Neutrophil (primary cell): ENCODE data around the gene CNTN4.

Experiments used
- H3K27ac ChIP-seq: fragments of 200-600 bp; sonication (generic); 2 replicates; pipeline ENCODE4 v1.5.1; 2016; ENCODE audit warnings: mild to moderate bottlenecking, moderate library complexity
- H3K27me3 ChIP-seq: fragments of 200-600 bp; sonication (generic); 2 replicates; pipeline ENCODE4 v1.6.0; 2016; ENCODE audit warnings: mild to moderate bottlenecking
- H3K36me3 ChIP-seq: fragments of 200-600 bp; sonication (generic); 2 replicates; pipeline ENCODE4 v1.5.1; 2017
- H3K4me1 ChIP-seq, 2 experiments: fragments of 200-600 bp in 1 of 2; sonication (generic) in 1 of 2; 1 replicate in 1 of 2; 2 replicates in 1 of 2; pipeline versions ENCODE4 v1.5.1 to v1.6.1; 2013 to 2016; ENCODE audit warnings: low read depth in 1 of 2, low read length in 1 of 2, mild to moderate bottlenecking in 1 of 2, moderate library complexity in 1 of 2; ENCODE audit not compliant: control insufficient read depth in 1 of 2, insufficient read depth in 1 of 2
- H3K4me3 ChIP-seq, 2 experiments: fragments of 200-600 bp in 1 of 2; sonication (generic) in 1 of 2; 1 replicate in 1 of 2; 2 replicates in 1 of 2; pipeline ENCODE4 v1.5.1; 2013 to 2016; ENCODE audit warnings: low read depth in 1 of 2, low read length in 1 of 2, mild to moderate bottlenecking in 1 of 2, moderate library complexity in 1 of 2
- H3K9me3 ChIP-seq: fragments of 200-600 bp; sonication (generic); 2 replicates; pipeline ENCODE4 v1.5.1; 2016
- TF ChIP-seq, protein P1 (sequence below): fragments of 200-600 bp; sonication (generic); IDR thresholded peaks from 2 replicates; pipeline ENCODE4 v1.5.1; 2016; ENCODE audit warnings: antibody characterized with exemption

The CNTN4 gene

DNA sequence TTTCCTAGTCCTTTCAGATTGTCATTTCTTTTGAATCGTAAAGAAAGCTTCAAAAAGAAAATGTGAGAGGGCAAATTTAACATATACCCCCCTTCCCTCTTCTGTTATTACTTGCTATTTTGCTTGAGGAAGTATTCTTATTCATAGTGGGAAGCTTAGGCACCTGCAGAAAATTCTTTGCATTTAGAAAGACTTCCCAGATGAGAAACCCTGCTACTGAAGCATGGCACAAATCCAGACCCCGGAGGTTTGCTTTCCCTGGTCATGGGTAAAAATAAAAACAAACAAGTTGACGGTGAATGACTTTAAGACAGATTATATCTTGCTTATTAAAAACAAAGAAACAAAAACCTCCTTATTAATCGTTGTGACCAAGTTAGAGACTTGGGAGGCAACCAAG, 917.6 kb downstream of the CNTN4 start:
- Histone ChIP-seq H3K27ac (no peak overlapping the region), H3K9me3 (no peaks in the 10 kb centered on the region), H3K27me3 (no peaks in the 10 kb centered on the region), H3K4me3 (no peak overlapping the region), H3K36me3 (no peaks in the 10 kb centered on the region), H3K4me1 (no peaks in the 10 kb centered on the region)
- TF ChIP-seq, protein P1, sequence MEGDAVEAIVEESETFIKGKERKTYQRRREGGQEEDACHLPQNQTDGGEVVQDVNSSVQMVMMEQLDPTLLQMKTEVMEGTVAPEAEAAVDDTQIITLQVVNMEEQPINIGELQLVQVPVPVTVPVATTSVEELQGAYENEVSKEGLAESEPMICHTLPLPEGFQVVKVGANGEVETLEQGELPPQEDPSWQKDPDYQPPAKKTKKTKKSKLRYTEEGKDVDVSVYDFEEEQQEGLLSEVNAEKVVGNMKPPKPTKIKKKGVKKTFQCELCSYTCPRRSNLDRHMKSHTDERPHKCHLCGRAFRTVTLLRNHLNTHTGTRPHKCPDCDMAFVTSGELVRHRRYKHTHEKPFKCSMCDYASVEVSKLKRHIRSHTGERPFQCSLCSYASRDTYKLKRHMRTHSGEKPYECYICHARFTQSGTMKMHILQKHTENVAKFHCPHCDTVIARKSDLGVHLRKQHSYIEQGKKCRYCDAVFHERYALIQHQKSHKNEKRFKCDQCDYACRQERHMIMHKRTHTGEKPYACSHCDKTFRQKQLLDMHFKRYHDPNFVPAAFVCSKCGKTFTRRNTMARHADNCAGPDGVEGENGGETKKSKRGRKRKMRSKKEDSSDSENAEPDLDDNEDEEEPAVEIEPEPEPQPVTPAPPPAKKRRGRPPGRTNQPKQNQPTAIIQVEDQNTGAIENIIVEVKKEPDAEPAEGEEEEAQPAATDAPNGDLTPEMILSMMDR: no peak

- Histone ChIP-seq H3K36me3 (no peaks in the 10 kb centered on the region), H3K4me1 (no peaks in the 10 kb centered on the region), H3K4me3 (no peak overlapping the region), H3K27me3 (peaks cover 7% of the 10 kb centered on the region), H3K9me3 (no peaks in the 10 kb centered on the region), H3K27ac (no peak overlapping the region)
- TF ChIP-seq, protein P1: no peak
Measured at GRCh38 chr3:3020209-3020608, 921.5 kb downstream of the CNTN4 start.

DNA sequence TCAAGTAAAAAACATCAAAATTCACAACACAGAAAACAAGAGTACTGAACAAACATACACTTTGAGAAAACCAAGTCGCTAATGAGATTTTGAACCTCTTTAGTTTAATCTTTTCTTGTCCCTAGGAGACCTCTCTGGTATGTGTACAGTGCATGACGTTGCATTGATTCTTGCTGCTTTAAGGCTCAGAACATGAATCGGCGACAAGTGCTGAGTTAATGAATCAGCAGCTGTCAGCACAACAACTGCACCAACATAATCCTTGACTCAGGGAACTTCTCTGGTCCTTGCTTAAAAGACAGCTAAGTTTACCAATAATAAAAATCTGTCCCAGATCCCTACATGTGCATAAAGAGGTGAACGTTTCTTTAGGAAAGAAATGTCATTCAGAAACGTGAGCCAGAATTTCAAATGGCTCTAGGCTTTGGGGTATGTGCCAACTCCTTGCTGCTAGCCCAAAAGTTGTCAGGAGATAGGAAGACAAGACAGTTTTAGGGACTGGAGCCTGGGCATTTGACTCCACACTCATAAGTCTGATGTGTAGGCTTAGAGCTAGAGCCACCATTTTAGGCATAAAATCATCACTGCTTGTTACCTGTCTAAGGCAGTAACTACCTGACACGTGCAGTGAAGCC, 924.6 kb downstream of the CNTN4 start:
- Histone ChIP-seq H3K4me1 (no peaks in the 10 kb centered on the region), H3K27ac (no peak overlapping the region), H3K36me3 (no peaks in the 10 kb centered on the region), H3K4me3 (no peak overlapping the region), H3K9me3 (no peaks in the 10 kb centered on the region), H3K27me3 (peaks cover 7% of the 10 kb centered on the region)
- TF ChIP-seq, protein P1: no peak

- Histone ChIP-seq H3K4me1 (peaks cover 0 to 8% of the 10 kb centered on the region in 2 experiments), H3K4me3 (no peak overlapping the region)
- TF ChIP-seq, protein P1: no peak
Measured at GRCh38 chr3:3027976-3028567, 929.4 kb downstream of the CNTN4 start.

DNA sequence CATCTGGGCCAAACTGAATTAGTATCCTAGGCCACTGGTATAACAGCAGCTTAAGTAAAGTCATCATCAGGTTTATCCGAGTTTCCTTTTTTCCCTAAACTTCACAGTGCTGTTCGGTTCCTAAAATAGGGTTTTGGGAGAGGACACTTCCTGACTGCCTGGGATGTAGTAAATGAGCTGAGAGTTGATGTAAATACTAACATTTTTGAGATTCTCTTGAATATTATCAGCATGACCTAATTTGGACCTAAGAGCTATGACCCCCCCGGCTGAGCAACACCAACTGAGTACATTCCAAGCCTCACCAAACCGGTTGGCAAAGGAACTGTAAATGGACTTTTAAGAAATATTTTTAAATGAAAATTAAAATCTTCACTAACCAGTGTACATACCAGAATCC, 932.7 kb downstream of the CNTN4 start:
- Histone ChIP-seq H3K4me1 (peaks cover 0 to 15% of the 10 kb centered on the region in 2 experiments), H3K36me3 (no peaks in the 10 kb centered on the region), H3K27me3 (no peaks in the 10 kb centered on the region), H3K27ac (no peak overlapping the region), H3K9me3 (no peaks in the 10 kb centered on the region), H3K4me3 (no peak overlapping the region)
- TF ChIP-seq, protein P1: no peak

More at GRCh38 chr3:3027976-3028567, 929.4 kb downstream of the CNTN4 start:
- H3K27me3 ChIP-seq: peaks cover 6% of the 10 kb centered on the region
- no peak overlapping the region for H3K27ac ChIP-seq
- no peaks in the 10 kb centered on the region for H3K36me3 ChIP-seq
- no peaks in the 10 kb centered on the region for H3K9me3 ChIP-seq
